ENCODE measurements around the gene FOXP1.

The FOXP1 gene

GRCh38 chr3:71245971-71246880 is 337.3 kb downstream of the FOXP1 start:
- TF ChIP-seq CTCF (IDR thresholded peaks at IDR 0.05; ENCODE audit: low read depth, low read length, missing control alignments) = no peak
- H3K4me3 ChIP-seq (ENCODE audit: low read depth, low read length) = no peak overlapping the region
- no peak for DNase-seq (ENCODE audit: low read depth)

- DNase-seq (ENCODE audit: low read depth) = no peak
- H3K4me3 ChIP-seq (ENCODE audit: low read depth, low read length) = no peak overlapping the region
- TF ChIP-seq CTCF (IDR thresholded peaks at IDR 0.05; ENCODE audit: low read depth, low read length, missing control alignments) = no peak
Measured at GRCh38 chr3:71244826-71245488, 338.6 kb downstream of the FOXP1 start.

- no peak for TF ChIP-seq CTCF (IDR thresholded peaks at IDR 0.05; ENCODE audit: low read depth, low read length, missing control alignments)
- H3K4me3 ChIP-seq (ENCODE audit: low read depth, low read length) = no peak overlapping the region
- no peak for DNase-seq (ENCODE audit: low read depth)
Measured at GRCh38 chr3:71244153-71244825, 339.2 kb downstream of the FOXP1 start.

- no peak for DNase-seq (ENCODE audit: low read depth)
Measured at GRCh38 chr3:71243229-71243628, 340.3 kb downstream of the FOXP1 start.

GRCh38 chr3:71241981-71242560 is 341.5 kb downstream of the FOXP1 start:
- DNase-seq (ENCODE audit: low read depth) = no peak
- no peak for TF ChIP-seq CTCF (IDR thresholded peaks at IDR 0.05; ENCODE audit: low read depth, low read length, missing control alignments)
- H3K4me3 ChIP-seq (ENCODE audit: low read depth, low read length) = no peak overlapping the region

More at GRCh38 chr3:71243229-71243628, 340.3 kb downstream of the FOXP1 start:
- no peak for TF ChIP-seq CTCF (IDR thresholded peaks at IDR 0.05; ENCODE audit: low read depth, low read length, missing control alignments)
- no peak overlapping the region for H3K4me3 ChIP-seq (ENCODE audit: low read depth, low read length)

- no peak for TF ChIP-seq CTCF (IDR thresholded peaks at IDR 0.05; ENCODE audit: low read depth, low read length, missing control alignments)
- H3K4me3 ChIP-seq (ENCODE audit: low read depth, low read length) = no peak overlapping the region
- no peak for DNase-seq (ENCODE audit: low read depth)
Measured at GRCh38 chr3:71241246-71241901, 342.2 kb downstream of the FOXP1 start.

Measured in GM12864 (cell line).